Adrenal gland (tissue), 12 donors: ENCODE data around the gene SYNRG. TPM values are rescaled to one million over a fixed set of nuclear protein-coding genes. Genes with fewer than 3 reads are reported as not detected.

Experiments
- DNase-seq, 7 donors: peaks; one replicate each; pipeline ENCODE4 v3.0.0-alpha.2; 2019 to 2020
- H3K27ac ChIP-seq, 5 donors: fragments of 200-600 bp; sonication (generic) in 4 of 5; 1 replicate in 3 of 5; 2 replicates in 2 of 5; pipeline versions ENCODE4 v1.5.1 to v1.8.0; 2016 to 2020; ENCODE audit warnings: mild to moderate bottlenecking in 1 of 5
- H3K27me3 ChIP-seq: fragments of 200-600 bp; 2 replicates; pipeline ENCODE4 v1.8.0; 2021
- H3K36me3 ChIP-seq, 2 donors: fragments of 200-600 bp; replicated peaks in 1 of 2; 1 replicate in 1 of 2; 2 replicates in 1 of 2; pipeline versions ENCODE4 v1.5.1 to v1.8.0; 2018 to 2022
- H3K4me1 ChIP-seq, 2 donors: fragments of 200-600 bp; replicated peaks in 1 of 2; 1 replicate in 1 of 2; 2 replicates in 1 of 2; pipeline versions ENCODE4 v1.5.1 to v1.8.0; 2018 to 2021
- H3K4me3 ChIP-seq, 4 donors: fragments of 200-600 bp; sonication (generic) in 3 of 4; one replicate each; pipeline ENCODE4 v1.5.1; 2016 to 2018
- H3K9me3 ChIP-seq, 3 donors: fragments of 200-600 bp; sonication (generic) in 1 of 3; replicated peaks in 1 of 3; 1 replicate in 2 of 3; 2 replicates in 1 of 3; pipeline versions ENCODE4 v1.5.1 to v1.8.0; 2016 to 2021
- CTCF ChIP-seq, 6 experiments: fragments of 450-650 bp in 4 of 6; fragments of 200-600 bp in 2 of 6; sonication (generic) in 1 of 6; IDR thresholded peaks; 1 replicate in 5 of 6; 2 replicates in 1 of 6; pipeline versions ENCODE4 v1.5.1 to v1.8.0; 2016 to 2021; ENCODE audit warnings: antibody characterized with exemption in 6 of 6, mild to moderate bottlenecking in 2 of 6, moderate library complexity in 1 of 6
- POLR2A ChIP-seq, 2 donors: fragments of 450-650 bp; IDR thresholded peaks; one replicate each; pipeline ENCODE4 v1.6.1; 2017; ENCODE audit warnings: antibody characterized with exemption in 2 of 2, mild to moderate bottlenecking in 2 of 2, moderate library complexity in 1 of 2
- WGBS, 4 donors: extraction: QIAGEN DNeasy Blood & Tissue Kit in 2 of 4; methylation state at CpG; one replicate each; pipeline versions ENCODE4 v1.1.5 to v1.1.7; 2013 to 2017; 5-methylcytosine and 5-hydroxymethylcytosine counted together
- intact Hi-C, 2 donors: fragments of 100-400 bp; cut with DNase I; formaldehyde crosslinking; loops; one replicate each; pipeline versions ENCODE4 v1.14.1 to v1.15.0; 2022 to 2023
- polyA plus RNA-seq, 3 donors: library from polyadenylated mRNA; stranded (reverse); fragments of 200-250 nt in 2 of 3; fragments of 350-450 nt in 1 of 3; fragmentation: Illumina TruSeq in 1 of 3; extraction: RNeasy Lipid Tissue Mini Kit (QIAGEN cat#74804) in 1 of 3; gene quantifications; one replicate each; pipeline ENCODE4 v1.2.3, GENCODE V29; 2013 to 2014
- total RNA-seq, 9 donors: library from RNA; depleted of rRNA in 4 of 9; stranded (reverse); fragments of >200 nt in 4 of 9; fragments of 120-200 nt in 1 of 9; fragmentation: NEBNext Ultra II Directional in 1 of 9; extraction: Animal tissue kit (Norgen Biotek cat#: 25700) in 1 of 9; gene quantifications; one replicate each; pipeline versions ENCODE4 v1.1.0 to v1.2.4, GENCODE V29; 2013 to 2023
- donor health status: healthy with polysubstance abuse.
- donor health status: Bipolar disorder and iron deficiency.
- donor health status: DM: yes; HTN: yes; CAD: no.
- donor health status: DM: no; HTN: no; CAD: no.
- donor health status: DM: no; HTN: no; CAD: no.
- donor health status: DM: yes; HTN: yes; CAD: no.

The SYNRG gene
- total and polyA plus RNA-seq, 12 donors: 8.5 to 45.7 (median 29.3) TPM

DNA sequence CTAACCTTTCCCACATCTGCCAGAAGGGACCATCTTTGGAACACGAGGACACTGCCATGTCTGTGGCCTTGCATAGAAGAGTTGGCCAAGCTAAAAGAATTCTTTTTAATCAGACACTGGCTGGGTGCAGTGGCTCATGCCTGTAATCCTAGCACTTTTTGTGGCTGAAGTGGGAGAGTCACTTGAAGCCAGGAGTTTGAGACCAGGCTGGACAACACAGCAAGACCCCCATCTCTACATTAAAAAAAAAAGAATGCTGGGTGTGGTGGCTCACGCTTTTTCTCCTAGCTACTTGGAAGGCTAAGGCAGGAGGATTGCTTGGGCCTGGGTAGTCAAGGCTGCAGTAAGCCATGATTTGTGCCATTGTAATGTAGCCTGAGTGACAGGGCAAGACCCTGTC lies 128.8 kb downstream of the SYNRG start:
- H3K4me1 ChIP-seq: no peaks in the 10 kb centered on the region
- WGBS, 4 donors: 71 to 86% (median 78%) methylated on average over 2 of the region's 2 CpGs
- no peak overlapping the region for H3K4me3 ChIP-seq
- H3K27ac ChIP-seq: no peak overlapping the region
- intact Hi-C loops: no loop called here
- H3K9me3 ChIP-seq: no peaks in the 10 kb centered on the region
- peaks cover 0 to 25% of the 10 kb centered on the region in 2 donors for H3K36me3 ChIP-seq
- DNase-seq: no peak
- no peaks in the 10 kb centered on the region for H3K27me3 ChIP-seq
- no peak for TF ChIP-seq CTCF (IDR thresholded peaks at IDR 0.05)
- no peak for TF ChIP-seq POLR2A (IDR thresholded peaks at IDR 0.05)

- Histone ChIP-seq H3K9me3 (no peaks in the 10 kb centered on the region), H3K27me3 (no peaks in the 10 kb centered on the region), H3K4me3 (no peak overlapping the region), H3K36me3 (peaks cover 0 to 38% of the 10 kb centered on the region in 2 donors), H3K4me1 (no peaks in the 10 kb centered on the region), H3K27ac (no peak overlapping the region)
- TF ChIP-seq POLR2A (IDR thresholded peaks at IDR 0.05) (no peak), CTCF (IDR thresholded peaks at IDR 0.05) (no peak)
- WGBS, 4 donors: 88 to 100% (median 95%) methylated on average over 1 of the region's 1 CpG
- intact Hi-C loops: no loop called here
- DNase-seq: no peak
Measured at GRCh38 chr17:37479025-37479424, 130.2 kb downstream of the SYNRG start.

- intact Hi-C loops: no loop called here
- no peak for DNase-seq
- TF ChIP-seq POLR2A (IDR thresholded peaks at IDR 0.05) (no peak), CTCF (IDR thresholded peaks at IDR 0.05) (no peak)
- WGBS, 4 donors: 75 to 86% (median 85%) methylated on average over 2 of the region's 2 CpGs
- Histone ChIP-seq H3K9me3 (no peaks in the 10 kb centered on the region), H3K27me3 (no peaks in the 10 kb centered on the region), H3K36me3 (peaks cover 0 to 47% of the 10 kb centered on the region in 2 donors), H3K27ac (no peak overlapping the region), H3K4me1 (no peaks in the 10 kb centered on the region), H3K4me3 (no peak overlapping the region)
Measured at GRCh38 chr17:37478187-37478586, 131.0 kb downstream of the SYNRG start.

DNA sequence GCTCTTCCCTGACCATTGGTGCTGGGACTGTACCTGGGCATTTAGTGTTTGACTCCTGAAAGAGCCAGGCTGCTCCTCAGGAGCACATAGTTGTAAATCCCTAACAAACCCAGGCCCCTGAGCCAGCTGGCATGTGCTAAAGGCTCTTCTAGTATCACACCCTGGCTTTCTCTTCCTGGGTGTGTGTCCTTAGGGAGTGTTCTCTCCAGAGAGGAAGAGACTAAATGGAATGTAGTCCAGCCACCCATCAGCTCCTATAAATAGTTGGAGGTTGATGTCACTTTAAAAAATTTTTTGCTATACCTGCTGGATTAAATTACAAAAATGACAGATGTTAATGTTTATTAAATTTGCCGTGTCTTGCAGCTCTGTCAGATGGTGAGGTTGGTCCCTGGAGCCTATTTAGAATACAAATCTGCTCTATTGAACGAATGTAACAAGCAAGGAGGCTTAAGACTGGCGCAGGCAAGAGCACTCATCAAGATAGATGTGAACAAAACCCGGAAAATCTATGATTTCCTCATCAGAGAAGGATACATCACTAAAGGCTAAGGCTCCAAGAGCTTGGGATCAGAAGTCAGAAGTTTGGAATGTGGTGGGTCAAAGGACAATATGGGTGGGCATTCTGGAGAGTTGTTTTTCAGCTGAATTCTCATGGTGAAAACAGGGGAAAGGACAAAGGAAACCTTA lies 132.6 kb downstream of the SYNRG start:
- H3K27ac ChIP-seq: no peak overlapping the region
- no peak for DNase-seq
- H3K36me3 ChIP-seq: peaks cover 0 to 59% of the 10 kb centered on the region in 2 donors
- intact Hi-C loops: no loop called here
- no peaks in the 10 kb centered on the region for H3K4me1 ChIP-seq
- no peaks in the 10 kb centered on the region for H3K27me3 ChIP-seq
- H3K4me3 ChIP-seq: no peak overlapping the region
- WGBS, 4 donors: 68 to 79% (median 77%) methylated on average over 4 of the region's 4 CpGs
- TF ChIP-seq CTCF (IDR thresholded peaks at IDR 0.05): no peak
- no peak for TF ChIP-seq POLR2A (IDR thresholded peaks at IDR 0.05)
- no peaks in the 10 kb centered on the region for H3K9me3 ChIP-seq
